Neural cell (in vitro differentiated cells): Measurements from ENCODE around the gene GAA. TPM values are rescaled to one million over a fixed set of nuclear protein-coding genes. Genes with fewer than 3 reads are reported as not detected.

Experiments
- H2AFZ ChIP-seq: fragments of 200-600, 300-800 bp; sonication (generic), shearing (Covaris generic); 2 replicates; pipeline ENCODE4 v1.6.0; 2014; ENCODE audit warnings: low read depth, mild to moderate bottlenecking, antibody characterized with exemption, low read length, moderate library complexity
- H3F3A ChIP-seq: fragments of 200-600 bp; shearing (Covaris generic); 2 replicates; pipeline ENCODE4 v1.6.1; 2016; ENCODE audit warnings: mild to moderate bottlenecking, moderate library complexity, mixed read lengths, antibody characterized with exemption, low read length; ENCODE audit not compliant: insufficient read depth, poor library complexity, severe bottlenecking
- H3K27ac ChIP-seq: fragments of 200-600, 300-800 bp; sonication (generic), shearing (Covaris generic); 2 replicates; pipeline ENCODE4 v1.5.1; 2014; ENCODE audit warnings: mild to moderate bottlenecking, low read length, moderate library complexity
- H3K27me3 ChIP-seq: fragments of 300-800, 200-600 bp; sonication (generic), shearing (Covaris generic); 2 replicates; pipeline ENCODE4 v1.6.0; 2014; ENCODE audit warnings: mild to moderate bottlenecking, low read depth, low read length, moderate library complexity; ENCODE audit not compliant: insufficient read depth
- H3K36me3 ChIP-seq: fragments of 300-800, 200-600 bp; sonication (generic), shearing (Covaris generic); 2 replicates; pipeline ENCODE4 v1.5.1; 2014; ENCODE audit warnings: mild to moderate bottlenecking, antibody characterized with exemption, low read length, moderate library complexity; ENCODE audit not compliant: insufficient read depth
- H3K4me2 ChIP-seq: fragments of 300-800, 200-600 bp; sonication (generic), shearing (Covaris generic); 2 replicates; pipeline ENCODE4 v1.6.0; 2014; ENCODE audit warnings: mild to moderate bottlenecking, low read length
- H3K4me3 ChIP-seq: fragments of 300-800, 200-600 bp; sonication (generic), shearing (Covaris generic); 2 replicates; pipeline ENCODE4 v1.5.1; 2014; ENCODE audit warnings: mild to moderate bottlenecking, low read length, moderate library complexity
- H3K79me2 ChIP-seq: fragments of 200-600 bp; shearing (Covaris generic); replicated peaks from 2 replicates; pipeline ENCODE4 v1.6.0; 2014; ENCODE audit warnings: mild to moderate bottlenecking, low read length, moderate library complexity; ENCODE audit not compliant: insufficient read depth
- H3K9ac ChIP-seq: fragments of 300-800, 200-600 bp; sonication (generic), shearing (Covaris generic); 2 replicates; pipeline ENCODE4 v1.6.1; 2016; ENCODE audit warnings: mild to moderate bottlenecking, low read length, mixed read lengths
- H3K9me2 ChIP-seq: fragments of 200-600 bp; shearing (Covaris generic); 2 replicates; pipeline ENCODE4 v1.6.1; 2016; ENCODE audit warnings: mild to moderate bottlenecking, low read length, mixed read lengths; ENCODE audit not compliant: insufficient read depth
- H3K9me3 ChIP-seq: fragments of 200-600, 300-800 bp; sonication (generic), shearing (Covaris generic); 2 replicates; pipeline ENCODE4 v1.6.1; 2016; ENCODE audit warnings: mild to moderate bottlenecking, mixed run types, low read length, moderate library complexity, mixed read lengths
- H4K20me1 ChIP-seq: fragments of 200-600 bp; shearing (Covaris generic); 2 replicates; pipeline ENCODE4 v1.6.1; 2016; ENCODE audit warnings: mild to moderate bottlenecking, mixed run types; ENCODE audit not compliant: insufficient read depth
- EP300 ChIP-seq: fragments of 450-650 bp; conservative IDR thresholded peaks from 2 replicates; pipeline ENCODE4 v1.6.1; 2014; ENCODE audit warnings: antibody characterized with exemption, mild to moderate bottlenecking, moderate library complexity; ENCODE audit not compliant: poor library complexity, severe bottlenecking
- EZH2 ChIP-seq: fragments of 200-600, 300-800 bp; shearing (Covaris generic), sonication (generic); IDR thresholded peaks from 2 replicates; pipeline ENCODE4 v1.6.1; 2014; ENCODE audit warnings: antibody characterized with exemption, low read length, borderline replicate concordance, mild to moderate bottlenecking; ENCODE audit not compliant: insufficient read depth, poor library complexity, severe bottlenecking
- MXI1 ChIP-seq: fragments of 450-650 bp; conservative IDR thresholded peaks from 2 replicates; pipeline ENCODE4 v1.6.1; 2014; ENCODE audit warnings: antibody characterized with exemption, mild to moderate bottlenecking; ENCODE audit not compliant: poor library complexity, severe bottlenecking
- POLR2AphosphoS5 ChIP-seq: IDR thresholded peaks from 2 replicates; pipeline ENCODE4 v1.6.1; 2012
- RAD21 ChIP-seq: fragments of 450-650 bp; conservative IDR thresholded peaks from 2 replicates; pipeline ENCODE4 v1.6.1; 2014; ENCODE audit warnings: antibody characterized with exemption, mild to moderate bottlenecking, moderate library complexity
- SMC3 ChIP-seq: fragments of 450-650 bp; conservative IDR thresholded peaks from 2 replicates; pipeline ENCODE4 v1.6.1; 2014; ENCODE audit warnings: antibody characterized with exemption, mild to moderate bottlenecking, moderate library complexity; ENCODE audit not compliant: poor library complexity
- TAF1 ChIP-seq: IDR thresholded peaks from 2 replicates; pipeline ENCODE4 v1.6.1; 2012; ENCODE audit warnings: low read depth
- polyA plus RNA-seq: library from polyadenylated mRNA; depleted of rRNA; stranded (reverse); fragments of >200 nt; gene quantifications from 2 replicates; pipeline ENCODE4 v1.2.3, GENCODE V29; 2014
- TF ChIP-seq, protein P1 (sequence below): IDR thresholded peaks from 2 replicates; pipeline ENCODE4 v1.6.1; 2012; ENCODE audit warnings: borderline replicate concordance
- TF ChIP-seq, protein P2 (sequence below): fragments of 450-650 bp; IDR thresholded peaks from 2 replicates; pipeline ENCODE4 v1.5.1; 2014; ENCODE audit warnings: antibody characterized with exemption, mild to moderate bottlenecking, moderate library complexity; ENCODE audit not compliant: poor library complexity, severe bottlenecking

Gene GAA
- polyA plus RNA-seq, 1 donor from 2014 or later, result 58.9 TPM

DNA sequence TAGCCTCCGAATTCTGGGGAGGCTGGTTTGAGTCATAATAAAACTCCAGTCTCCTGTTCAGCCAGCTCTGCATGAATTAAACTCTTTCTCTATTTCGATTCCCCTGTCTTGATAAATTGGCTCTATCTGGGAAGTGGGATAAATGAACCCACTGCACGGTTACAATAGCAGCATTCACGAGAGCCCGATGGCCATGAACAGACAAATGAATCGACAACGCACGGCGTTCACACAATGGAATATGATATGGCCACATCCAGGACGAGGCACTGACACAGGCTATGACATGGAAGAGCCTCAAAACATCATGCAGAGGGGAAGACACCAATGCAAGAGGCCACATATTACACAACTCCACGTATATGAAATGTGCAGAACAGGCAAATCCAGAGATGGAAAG lies 62.8 kb downstream of the GAA start:
- no peak overlapping the region for H3K4me3 ChIP-seq
- H4K20me1 ChIP-seq, result no peaks in the 10 kb centered on the region
- H3F3A ChIP-seq, result no peaks in the 10 kb centered on the region
- H3K9ac ChIP-seq, result no peak overlapping the region
- no peak overlapping the region for H2AFZ ChIP-seq
- H3K9me2 ChIP-seq, result no peaks in the 10 kb centered on the region
- H3K79me2 ChIP-seq, result no peaks in the 10 kb centered on the region
- H3K27me3 ChIP-seq, result no peaks in the 10 kb centered on the region
- no peak overlapping the region for H3K27ac ChIP-seq
- TF ChIP-seq TAF1 (no peak), EP300 (no peak), EZH2 (no peak), RAD21 (no peak), MXI1 (no peak), POLR2AphosphoS5 (no peak), SMC3 (no peak)
- TF ChIP-seq, protein P1, sequence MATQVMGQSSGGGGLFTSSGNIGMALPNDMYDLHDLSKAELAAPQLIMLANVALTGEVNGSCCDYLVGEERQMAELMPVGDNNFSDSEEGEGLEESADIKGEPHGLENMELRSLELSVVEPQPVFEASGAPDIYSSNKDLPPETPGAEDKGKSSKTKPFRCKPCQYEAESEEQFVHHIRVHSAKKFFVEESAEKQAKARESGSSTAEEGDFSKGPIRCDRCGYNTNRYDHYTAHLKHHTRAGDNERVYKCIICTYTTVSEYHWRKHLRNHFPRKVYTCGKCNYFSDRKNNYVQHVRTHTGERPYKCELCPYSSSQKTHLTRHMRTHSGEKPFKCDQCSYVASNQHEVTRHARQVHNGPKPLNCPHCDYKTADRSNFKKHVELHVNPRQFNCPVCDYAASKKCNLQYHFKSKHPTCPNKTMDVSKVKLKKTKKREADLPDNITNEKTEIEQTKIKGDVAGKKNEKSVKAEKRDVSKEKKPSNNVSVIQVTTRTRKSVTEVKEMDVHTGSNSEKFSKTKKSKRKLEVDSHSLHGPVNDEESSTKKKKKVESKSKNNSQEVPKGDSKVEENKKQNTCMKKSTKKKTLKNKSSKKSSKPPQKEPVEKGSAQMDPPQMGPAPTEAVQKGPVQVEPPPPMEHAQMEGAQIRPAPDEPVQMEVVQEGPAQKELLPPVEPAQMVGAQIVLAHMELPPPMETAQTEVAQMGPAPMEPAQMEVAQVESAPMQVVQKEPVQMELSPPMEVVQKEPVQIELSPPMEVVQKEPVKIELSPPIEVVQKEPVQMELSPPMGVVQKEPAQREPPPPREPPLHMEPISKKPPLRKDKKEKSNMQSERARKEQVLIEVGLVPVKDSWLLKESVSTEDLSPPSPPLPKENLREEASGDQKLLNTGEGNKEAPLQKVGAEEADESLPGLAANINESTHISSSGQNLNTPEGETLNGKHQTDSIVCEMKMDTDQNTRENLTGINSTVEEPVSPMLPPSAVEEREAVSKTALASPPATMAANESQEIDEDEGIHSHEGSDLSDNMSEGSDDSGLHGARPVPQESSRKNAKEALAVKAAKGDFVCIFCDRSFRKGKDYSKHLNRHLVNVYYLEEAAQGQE, result no peak
- TF ChIP-seq, protein P2, sequence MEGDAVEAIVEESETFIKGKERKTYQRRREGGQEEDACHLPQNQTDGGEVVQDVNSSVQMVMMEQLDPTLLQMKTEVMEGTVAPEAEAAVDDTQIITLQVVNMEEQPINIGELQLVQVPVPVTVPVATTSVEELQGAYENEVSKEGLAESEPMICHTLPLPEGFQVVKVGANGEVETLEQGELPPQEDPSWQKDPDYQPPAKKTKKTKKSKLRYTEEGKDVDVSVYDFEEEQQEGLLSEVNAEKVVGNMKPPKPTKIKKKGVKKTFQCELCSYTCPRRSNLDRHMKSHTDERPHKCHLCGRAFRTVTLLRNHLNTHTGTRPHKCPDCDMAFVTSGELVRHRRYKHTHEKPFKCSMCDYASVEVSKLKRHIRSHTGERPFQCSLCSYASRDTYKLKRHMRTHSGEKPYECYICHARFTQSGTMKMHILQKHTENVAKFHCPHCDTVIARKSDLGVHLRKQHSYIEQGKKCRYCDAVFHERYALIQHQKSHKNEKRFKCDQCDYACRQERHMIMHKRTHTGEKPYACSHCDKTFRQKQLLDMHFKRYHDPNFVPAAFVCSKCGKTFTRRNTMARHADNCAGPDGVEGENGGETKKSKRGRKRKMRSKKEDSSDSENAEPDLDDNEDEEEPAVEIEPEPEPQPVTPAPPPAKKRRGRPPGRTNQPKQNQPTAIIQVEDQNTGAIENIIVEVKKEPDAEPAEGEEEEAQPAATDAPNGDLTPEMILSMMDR, result no peak
- no peaks in the 10 kb centered on the region for H3K9me3 ChIP-seq
- no peaks in the 10 kb centered on the region for H3K36me3 ChIP-seq
- no peak overlapping the region for H3K4me2 ChIP-seq

DNA sequence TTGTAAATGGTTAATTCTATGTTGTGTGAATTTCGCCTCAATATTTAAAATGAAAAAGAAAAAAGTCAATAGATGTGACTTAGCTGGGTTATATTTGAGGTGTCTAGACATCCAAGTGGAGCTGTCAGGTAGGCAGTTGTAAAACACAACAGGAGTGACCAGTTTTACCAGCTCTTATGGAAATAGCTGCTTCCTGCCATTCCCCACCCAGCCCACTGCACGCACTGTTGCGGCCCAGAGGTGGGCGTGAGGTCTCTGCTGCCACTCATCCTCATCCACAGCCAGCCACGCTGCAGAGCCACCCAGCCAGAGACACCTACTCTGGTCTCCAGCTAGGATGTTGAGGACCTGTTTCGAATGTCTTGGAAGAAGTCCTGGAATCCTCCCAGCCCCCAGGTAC lies 65.1 kb downstream of the GAA start:
- H3K9me3 ChIP-seq, result no peaks in the 10 kb centered on the region
- no peak overlapping the region for H3K4me3 ChIP-seq
- H3K79me2 ChIP-seq, result no peaks in the 10 kb centered on the region
- H3K9ac ChIP-seq, result no peak overlapping the region
- H4K20me1 ChIP-seq, result no peaks in the 10 kb centered on the region
- H3K36me3 ChIP-seq, result no peaks in the 10 kb centered on the region
- H3K9me2 ChIP-seq, result no peaks in the 10 kb centered on the region
- H3F3A ChIP-seq, result no peaks in the 10 kb centered on the region
- no peak overlapping the region for H2AFZ ChIP-seq
- TF ChIP-seq MXI1 (no peak), EP300 (no peak), SMC3 (no peak), TAF1 (no peak), POLR2AphosphoS5 (no peak), EZH2 (no peak), RAD21 (no peak)
- TF ChIP-seq, protein P2, result no peak
- TF ChIP-seq, protein P1, result no peak
- H3K4me2 ChIP-seq, result no peak overlapping the region
- H3K27me3 ChIP-seq, result no peaks in the 10 kb centered on the region
- H3K27ac ChIP-seq, result no peak overlapping the region
